Liver (tissue), 10 donors: ENCODE measurements around the gene HHIPL2. TPM values are rescaled to one million over a fixed set of nuclear protein-coding genes. Genes with fewer than 3 reads are reported as not detected.
"Not testable (repeated sequence)": the region's sequence is repeated elsewhere in the genome, so short reads cannot be mapped to it uniquely, and the experiment has no call there.

Source experiments
- DNase-seq: peaks from one replicate; pipeline ENCODE4 v3.0.0-alpha.2; 2017; ENCODE audit warnings: low spot score
- H3K27ac ChIP-seq, 2 donors: one replicate each; pipeline ENCODE4 v1.7.0; 2013; ENCODE audit warnings: inconsistent platforms in 2 of 2, low read length in 2 of 2, control low read depth in 1 of 2, low read depth in 1 of 2, mild to moderate bottlenecking in 1 of 2
- H3K27me3 ChIP-seq, 4 donors: one replicate each; pipeline versions ENCODE4 v1.6.1 to v1.7.0; 2013; ENCODE audit warnings: low read length in 3 of 4, inconsistent platforms in 1 of 4, mild to moderate bottlenecking in 1 of 4, moderate library complexity in 1 of 4; ENCODE audit not compliant: control insufficient read depth in 4 of 4, insufficient read depth in 4 of 4
- H3K36me3 ChIP-seq, 4 donors: one replicate each; pipeline versions ENCODE4 v1.6.1 to v1.7.0; 2013; ENCODE audit warnings: low read length in 3 of 4, mild to moderate bottlenecking in 3 of 4, low read depth in 1 of 4, moderate library complexity in 1 of 4; ENCODE audit not compliant: control insufficient read depth in 4 of 4, insufficient read depth in 3 of 4
- H3K4me1 ChIP-seq, 4 donors: one replicate each; pipeline versions ENCODE4 v1.6.1 to v1.7.0; 2013; ENCODE audit warnings: low read length in 3 of 4, mild to moderate bottlenecking in 3 of 4, moderate library complexity in 1 of 4; ENCODE audit not compliant: control insufficient read depth in 4 of 4, insufficient read depth in 4 of 4
- H3K4me3 ChIP-seq, 3 donors: one replicate each; pipeline versions ENCODE4 v1.6.1 to v1.7.0; 2013; ENCODE audit warnings: low read length in 3 of 3, control low read depth in 1 of 3, low read depth in 1 of 3, mild to moderate bottlenecking in 1 of 3
- H3K9ac ChIP-seq, 2 donors: one replicate each; pipeline ENCODE4 v1.7.0; 2013; ENCODE audit warnings: low read length in 2 of 2, mild to moderate bottlenecking in 2 of 2, moderate library complexity in 2 of 2, control low read depth in 1 of 2, low read depth in 1 of 2
- H3K9me3 ChIP-seq, 4 donors: one replicate each; pipeline versions ENCODE4 v1.6.1 to v1.7.0; 2013; ENCODE audit warnings: low read length in 3 of 4; ENCODE audit not compliant: control insufficient read depth in 4 of 4
- RAD21 ChIP-seq, 2 donors: IDR thresholded peaks; 2 replicates each; pipeline ENCODE4 v1.6.1; 2016; ENCODE audit warnings: antibody characterized with exemption in 2 of 2, mild to moderate bottlenecking in 2 of 2
- WGBS: extraction: QIAGEN DNeasy Blood & Tissue Kit; methylation state at CpG from one replicate; pipeline ENCODE4 v1.1.7; 2013; 5-methylcytosine and 5-hydroxymethylcytosine counted together
- polyA plus RNA-seq, 2 donors: library from polyadenylated mRNA; stranded (reverse) in 1 of 2; unstranded in 1 of 2; fragments of 200-250 nt in 1 of 2; fragments of >200 nt in 1 of 2; fragmentation: Nextera tagmentation in 1 of 2; extraction: Ambion mirVana in 1 of 2; gene quantifications; one replicate each; pipeline versions ENCODE4 v1.2.1 to v1.2.3, GENCODE V29; 2013 to 2015
- small RNA-seq: library from RNA; depleted of rRNA; stranded (forward); fragments of <200 nt; gene quantifications from one replicate; pipeline ENCODE3, GENCODE V24; 2014
- total RNA-seq, 2 donors: library from RNA; depleted of rRNA; stranded (reverse); fragments of >200 nt; gene quantifications; one replicate each; pipeline ENCODE4 v1.2.3, GENCODE V29; 2014
- donor health status: healthy.
- donor health status: healthy.
- donor health status: healthy.
- donor health status: healthy.
- donor health status: healthy.

The HHIPL2 gene
- total and polyA plus RNA-seq, 4 donors, result 0.05 to 0.25 TPM; not detected in 2

DNA sequence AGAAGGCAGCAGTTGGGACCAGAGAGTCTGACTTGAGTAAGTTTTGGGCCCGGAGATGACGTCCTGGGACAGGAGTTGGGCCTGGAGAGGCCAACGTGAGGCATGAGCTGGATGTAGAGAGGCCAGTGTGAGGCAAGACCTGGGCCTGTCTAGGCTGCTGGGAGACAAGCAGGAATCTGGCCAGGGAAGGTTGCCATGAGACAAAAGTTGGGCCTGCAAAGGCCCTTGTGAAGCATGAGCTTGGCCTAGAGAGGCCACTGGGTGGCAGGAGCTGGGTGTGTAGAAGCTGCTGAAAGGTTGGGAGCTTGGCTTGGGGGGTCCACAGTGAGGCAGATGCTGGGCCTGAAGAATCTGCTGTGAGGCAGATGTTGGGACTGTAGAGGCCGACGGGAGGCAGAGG, 71.5 kb downstream of the HHIPL2 start:
- not testable (repeated sequence) for H3K36me3 ChIP-seq, DNase-seq, H3K27ac ChIP-seq, H3K9ac ChIP-seq, H3K4me3 ChIP-seq, H3K4me1 ChIP-seq, H3K27me3 ChIP-seq, H3K9me3 ChIP-seq
- peak; percentile 42 to 69 for TF ChIP-seq RAD21 (IDR thresholded peaks at IDR 0.05)
- WGBS, result 86% methylated on average over 5 of the region's 5 CpGs

DNA sequence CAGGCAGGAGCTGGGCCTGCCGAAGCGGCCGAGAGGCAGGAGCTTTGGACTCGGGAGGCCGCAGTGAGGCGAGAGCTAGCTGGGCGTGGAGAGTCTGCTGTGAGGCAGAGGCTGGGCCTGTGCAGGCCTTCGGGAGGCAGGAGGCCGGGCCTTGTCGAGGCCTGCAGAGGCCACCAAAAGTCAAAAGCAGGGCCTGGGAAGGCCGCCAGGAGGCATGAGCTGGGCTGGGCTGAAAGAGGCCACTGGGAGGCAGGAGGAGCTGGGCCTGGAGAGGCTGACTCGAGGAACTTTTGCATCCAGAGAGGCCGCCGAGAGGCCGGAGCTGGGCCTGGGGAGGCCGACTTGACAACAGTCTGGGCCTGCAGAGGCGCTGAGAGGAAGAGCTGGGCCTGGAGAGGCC, 74.2 kb downstream of the HHIPL2 start:
- DNase-seq, H3K4me1 ChIP-seq, H3K9ac ChIP-seq, H3K27ac ChIP-seq, H3K9me3 ChIP-seq, H3K4me3 ChIP-seq, H3K27me3 ChIP-seq, H3K36me3 ChIP-seq: not testable (repeated sequence)
- 94% methylated on average over 17 of the region's 17 CpGs for WGBS

DNA sequence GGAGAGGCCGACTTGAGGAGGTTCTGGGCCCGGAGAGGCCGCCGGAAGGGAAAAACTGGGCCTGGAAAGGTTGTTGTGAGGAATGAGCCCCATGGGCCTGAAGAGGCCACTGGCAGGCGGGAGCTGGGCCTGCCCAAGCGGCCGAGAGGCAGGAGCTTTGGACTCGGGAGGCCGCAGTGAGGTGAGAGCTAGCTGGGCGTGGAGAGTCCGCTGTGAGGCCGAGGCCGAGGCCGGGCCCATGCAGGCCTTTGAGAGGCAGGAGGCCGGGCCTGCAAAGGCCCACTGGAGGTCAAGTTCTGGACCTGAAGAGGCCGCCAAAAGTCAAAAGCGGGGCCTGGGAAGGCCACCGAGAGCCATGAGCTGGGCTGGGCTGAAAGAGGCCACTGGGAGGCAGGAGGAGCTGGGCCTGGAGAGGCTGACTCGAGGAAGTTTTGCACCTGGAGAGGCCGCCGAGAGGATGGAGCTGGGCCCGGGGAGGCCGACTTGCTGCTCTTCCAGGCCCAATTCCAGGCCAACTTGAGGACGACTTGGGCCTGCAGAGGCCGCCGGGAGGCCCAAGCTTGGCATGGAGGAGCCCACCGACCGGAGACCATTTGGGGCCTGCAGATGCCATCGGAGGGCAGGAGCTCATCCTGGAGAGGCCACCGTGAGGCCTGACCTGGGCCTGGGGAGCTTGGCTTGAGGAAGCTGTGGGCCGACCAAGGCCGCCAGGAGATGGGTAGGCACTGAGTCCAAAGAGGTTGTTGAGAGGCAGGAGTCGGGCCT, 74.9 kb downstream of the HHIPL2 start:
- H3K36me3 ChIP-seq, H3K4me1 ChIP-seq, H3K9ac ChIP-seq, H3K27ac ChIP-seq, H3K9me3 ChIP-seq, H3K4me3 ChIP-seq, DNase-seq, H3K27me3 ChIP-seq: not testable (repeated sequence)
- WGBS, result 98% methylated on average over 33 of the region's 33 CpGs

Small RNA genes within 50 kb of the gene (small RNA-seq; reads per million reads assigned to genes)
- gene RNU6-791P, result not detected

Other genes with a start within 250 kb of the HHIPL2 start
- 1 to 10 TPM; 4.2 to 5.2 TPM for gene TAF1A, start 41.8 kb upstream of the HHIPL2 start, total RNA-seq
- gene TAF1A, start 41.8 kb upstream of the HHIPL2 start, polyA plus RNA-seq, result 1 to 10 TPM; 1.1 to 1.6 TPM
- 10 to 100 TPM; 20.8 to 69.4 TPM for gene MIA3, start 70.0 kb upstream of the HHIPL2 start, total RNA-seq
- gene MIA3, start 70.0 kb upstream of the HHIPL2 start, polyA plus RNA-seq, result 10 to 100 TPM; 30.9 to 33.4 TPM
- gene AIDA, start 164.4 kb upstream of the HHIPL2 start, total RNA-seq, result 10 to 100 TPM; 24.3 to 48.2 TPM
- gene AIDA, start 164.4 kb upstream of the HHIPL2 start, polyA plus RNA-seq, result 10 to 100 TPM in 1 of 2 donors, 1 to 10 TPM in 1; 9.3 to 18.7 TPM
- gene BROX, start 164.5 kb upstream of the HHIPL2 start, total RNA-seq, result 10 to 100 TPM; 16.0 to 28.3 TPM
- 10 to 100 TPM in 1 of 2 donors, 1 to 10 TPM in 1; 6.0 to 12.8 TPM for gene BROX, start 164.5 kb upstream of the HHIPL2 start, polyA plus RNA-seq
- under 1 TPM in 1 of 2 donors, not detected in 1; 0.17 TPM for gene FAM177B, start 189.1 kb upstream of the HHIPL2 start, total RNA-seq
- gene FAM177B, start 189.1 kb upstream of the HHIPL2 start, polyA plus RNA-seq, result under 1 TPM in 1 of 2 donors, not detected in 1; 0.09 TPM